ENCODE results near the gene TMEM121.

The TMEM121 gene

DNA sequence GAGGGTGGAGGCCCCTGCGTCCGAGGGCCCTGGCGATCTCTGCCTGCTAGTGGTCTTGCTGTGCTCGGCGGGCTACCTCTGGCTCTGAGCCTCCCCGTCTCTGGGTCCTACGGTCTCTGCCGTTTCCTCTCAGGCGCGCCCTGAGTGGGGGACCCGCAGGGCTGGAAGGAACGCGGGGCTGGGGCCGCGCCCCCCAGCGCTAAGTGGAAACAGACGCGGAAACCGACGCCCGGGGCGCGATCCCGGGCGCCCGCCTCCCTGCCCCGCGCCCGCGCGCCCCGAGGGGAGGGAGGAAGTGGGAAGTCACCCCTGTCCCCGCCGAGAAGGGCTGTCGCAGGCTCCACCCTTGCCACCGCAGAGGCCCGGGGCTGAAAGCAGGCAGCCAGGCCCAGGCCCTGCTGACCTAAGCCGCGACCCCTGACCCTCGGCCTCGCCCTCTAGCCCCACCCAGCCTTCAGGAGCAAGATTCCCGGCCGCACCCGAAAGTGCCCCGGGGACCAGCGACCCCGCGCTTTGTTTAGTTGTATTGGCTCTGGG lies 38.9 kb upstream of the TMEM121 start:
- peak; percentile 50 to 63 for DNase-seq

DNA sequence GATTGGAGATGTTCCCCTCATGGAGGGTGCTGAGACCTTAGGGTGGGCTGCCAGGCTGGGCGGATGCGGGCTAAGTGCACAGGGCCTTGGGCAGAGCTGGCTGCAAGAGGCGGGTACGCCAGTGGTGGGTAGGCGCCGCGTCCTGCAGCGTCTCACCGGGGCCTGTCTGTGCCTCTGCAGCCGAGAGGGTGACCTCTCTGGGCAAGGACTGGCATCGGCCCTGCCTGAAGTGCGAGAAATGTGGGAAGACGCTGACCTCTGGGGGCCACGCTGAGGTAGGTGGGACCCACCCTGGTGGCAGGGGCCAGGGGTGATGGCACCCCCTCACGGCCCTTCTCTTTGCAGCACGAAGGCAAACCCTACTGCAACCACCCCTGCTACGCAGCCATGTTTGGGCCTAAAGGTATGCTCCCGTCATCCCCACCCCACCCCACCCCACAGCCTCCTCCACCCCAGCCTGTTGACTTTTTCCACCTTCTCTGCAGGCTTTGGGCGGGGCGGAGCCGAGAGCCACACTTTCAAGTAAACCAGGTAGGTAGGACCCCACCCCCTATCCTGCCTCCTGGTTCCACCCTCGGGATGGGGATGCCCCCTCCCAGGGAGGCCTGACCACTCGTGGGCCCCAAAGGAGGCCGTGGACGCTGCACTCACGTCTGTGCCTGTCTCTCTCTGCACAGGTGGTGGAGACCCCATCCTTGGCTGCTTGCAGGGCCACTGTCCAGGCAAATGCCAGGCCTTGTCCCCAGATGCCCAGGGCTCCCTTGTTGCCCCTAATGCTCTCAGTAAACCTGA lies 38.2 kb upstream of the TMEM121 start:
- no peak for DNase-seq

DNA sequence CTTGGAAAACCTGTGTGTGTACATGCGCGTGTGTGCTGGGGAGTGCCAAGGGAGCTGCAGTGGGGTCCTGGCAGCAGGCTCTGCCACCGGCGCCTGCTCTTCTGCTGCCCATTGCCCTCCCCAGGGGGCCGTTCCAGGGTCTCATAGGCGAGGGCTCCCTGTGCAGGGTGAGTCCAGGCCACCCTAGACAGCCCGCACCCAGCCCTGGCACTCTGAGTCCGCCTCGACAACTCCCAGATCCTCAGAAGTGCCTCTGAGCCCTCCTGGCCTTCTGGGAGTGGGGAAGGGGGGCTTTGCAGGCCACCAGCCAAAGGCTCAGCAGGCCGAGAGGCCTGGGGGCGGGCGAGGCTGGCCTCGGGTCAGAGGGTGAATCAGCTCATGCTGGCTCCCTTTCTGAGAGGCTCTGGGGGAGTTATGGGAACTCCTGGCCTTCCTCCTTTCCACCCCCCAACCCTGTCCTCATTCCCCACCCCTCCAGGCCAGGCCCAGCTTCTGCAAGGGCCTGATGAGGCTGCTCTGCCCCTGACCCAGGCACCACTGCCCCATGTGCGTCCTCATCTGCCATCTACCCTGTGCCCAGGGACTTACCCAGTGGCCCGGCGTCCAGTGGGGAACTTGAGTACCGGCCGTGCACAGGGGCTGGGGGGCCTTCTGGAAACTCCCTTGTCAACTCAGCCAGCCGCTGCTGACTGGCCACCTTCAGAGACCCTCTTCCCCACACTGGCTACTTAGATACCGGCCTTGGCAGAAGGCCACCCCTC lies 37.4 kb upstream of the TMEM121 start:
- no peak for DNase-seq

DNA sequence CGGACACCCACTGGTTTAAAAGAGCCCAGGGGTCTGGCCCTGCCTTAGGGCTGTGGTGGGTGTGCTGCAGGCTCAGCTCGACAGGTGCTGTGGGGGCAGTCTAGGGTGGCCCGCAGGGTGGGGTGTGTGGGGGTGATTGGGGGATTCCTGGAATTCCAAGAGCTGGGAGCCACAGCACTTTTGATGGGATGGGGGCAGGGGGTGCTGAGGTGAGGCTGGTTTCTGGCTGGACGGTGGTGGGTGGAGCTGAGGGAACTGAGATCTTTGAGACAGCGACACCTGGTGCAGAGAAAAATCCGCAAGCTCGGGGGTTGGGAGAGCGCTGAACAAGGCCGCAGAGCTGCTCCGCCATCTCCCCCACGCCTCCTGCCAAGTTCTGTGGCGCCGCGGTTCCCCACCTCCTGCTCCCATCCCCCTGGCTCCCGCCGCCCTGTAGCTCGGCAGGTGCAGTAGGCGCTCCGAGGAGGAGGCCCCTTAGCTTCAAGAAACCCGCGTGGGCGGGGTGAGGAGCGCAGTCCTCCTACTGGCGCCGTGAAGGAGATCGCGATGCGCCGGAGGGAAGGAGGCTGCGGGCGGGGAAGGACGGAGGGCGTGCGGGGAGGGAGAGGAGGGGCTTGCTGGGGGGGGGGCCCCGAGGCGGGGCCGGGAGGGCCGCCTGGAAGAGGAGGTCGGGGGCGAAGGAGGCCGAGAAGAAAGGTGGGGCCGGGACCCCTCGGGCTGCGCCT lies 36.7 kb upstream of the TMEM121 start:
- DNase-seq: peak; percentile 84 to 87

DNA sequence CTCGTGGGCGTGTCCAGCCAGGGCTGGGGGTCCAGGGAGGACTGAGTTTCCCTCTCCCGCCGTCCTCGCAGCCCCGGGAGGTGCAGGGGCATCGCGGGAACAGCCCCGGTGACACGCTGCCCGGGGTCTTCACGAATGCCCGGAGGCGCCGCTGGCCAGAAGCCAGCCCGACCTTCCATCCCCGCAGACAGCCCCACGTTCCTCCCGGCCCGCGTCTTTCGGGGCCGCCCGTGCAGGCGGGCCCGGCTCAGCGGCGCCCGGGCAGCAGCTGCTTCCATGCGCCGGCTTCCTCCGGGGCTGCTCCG lies 36.2 kb upstream of the TMEM121 start:
- no peak for DNase-seq

DNA sequence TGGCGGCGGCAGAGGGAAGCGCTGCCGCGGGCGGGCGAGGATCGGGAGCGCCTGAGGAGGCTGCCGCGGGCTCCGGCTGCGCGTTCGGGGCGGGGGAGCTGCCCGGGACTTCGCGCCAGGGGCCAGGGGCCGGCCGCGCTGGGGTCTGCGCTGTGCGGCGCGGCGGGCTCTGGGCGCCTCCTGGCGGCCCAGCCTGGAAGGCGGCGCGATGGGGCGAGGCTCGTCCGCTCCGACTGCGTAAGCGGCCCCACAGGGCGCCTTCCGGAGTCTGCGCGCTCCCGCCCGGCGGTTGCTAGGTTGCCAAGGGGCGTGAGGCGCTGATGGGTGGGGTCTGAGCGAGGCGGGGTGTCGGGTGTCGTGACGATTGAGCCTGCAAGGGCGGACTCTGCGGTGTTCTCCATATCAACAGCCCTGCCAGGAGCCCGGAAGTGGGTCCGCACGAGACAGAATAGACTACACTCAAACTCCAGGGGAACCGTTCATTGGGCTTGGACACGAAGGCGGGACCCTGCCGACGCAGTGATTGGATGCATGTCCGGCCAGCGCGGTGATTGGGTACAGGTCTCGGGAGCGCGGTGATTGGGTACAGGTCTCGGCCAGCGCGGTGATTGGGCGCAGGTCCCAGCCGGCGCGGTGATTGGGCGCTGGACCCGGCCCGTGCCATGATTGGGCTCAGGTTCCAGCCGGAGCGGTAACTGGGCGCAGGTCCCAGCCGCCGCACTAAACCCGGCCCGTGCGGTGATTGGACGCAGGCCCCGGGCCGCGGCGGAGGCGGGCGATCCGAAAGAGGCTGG lies 35.6 kb upstream of the TMEM121 start, which contains the start of gene TEDC1:
TSS of gene TEDC1 (plus strand) at position 675 of the 794 bp plus-strand sequence. CDS start 130 bp downstream, outside the sequence.
- peak; percentile 97 to 99 for DNase-seq

DNA sequence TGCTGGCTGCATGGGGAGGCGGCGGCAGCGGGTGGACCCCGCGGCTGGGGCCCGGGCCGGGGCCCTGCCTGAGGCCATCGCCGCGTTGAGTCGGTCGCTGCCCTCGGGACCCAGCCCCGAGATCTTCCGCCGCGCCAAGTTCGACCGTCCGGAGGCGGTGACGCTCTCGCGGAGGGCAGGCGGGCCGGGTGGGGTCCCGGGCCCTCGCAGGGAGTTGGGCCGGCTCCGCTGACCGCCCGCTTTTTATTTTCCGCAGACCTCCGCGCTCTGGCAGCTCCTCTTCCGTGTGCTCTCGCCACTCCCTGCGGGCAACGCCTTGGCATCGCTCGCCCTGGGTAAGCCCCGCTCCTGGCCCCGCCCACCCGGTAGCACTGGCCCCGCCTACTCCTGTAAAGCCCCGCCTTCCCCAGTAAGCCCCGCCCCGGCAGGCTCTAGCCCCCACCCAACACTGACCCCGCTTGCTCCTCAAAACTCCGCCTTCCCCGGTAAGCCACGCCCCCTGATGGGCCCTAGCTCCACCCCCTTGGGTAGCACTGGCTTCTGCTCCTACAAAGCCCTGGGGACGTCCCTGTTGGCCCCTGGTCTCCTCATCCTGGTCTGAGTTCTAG lies 34.9 kb upstream of the TMEM121 start:
- peak; percentile 80 for DNase-seq

DNA sequence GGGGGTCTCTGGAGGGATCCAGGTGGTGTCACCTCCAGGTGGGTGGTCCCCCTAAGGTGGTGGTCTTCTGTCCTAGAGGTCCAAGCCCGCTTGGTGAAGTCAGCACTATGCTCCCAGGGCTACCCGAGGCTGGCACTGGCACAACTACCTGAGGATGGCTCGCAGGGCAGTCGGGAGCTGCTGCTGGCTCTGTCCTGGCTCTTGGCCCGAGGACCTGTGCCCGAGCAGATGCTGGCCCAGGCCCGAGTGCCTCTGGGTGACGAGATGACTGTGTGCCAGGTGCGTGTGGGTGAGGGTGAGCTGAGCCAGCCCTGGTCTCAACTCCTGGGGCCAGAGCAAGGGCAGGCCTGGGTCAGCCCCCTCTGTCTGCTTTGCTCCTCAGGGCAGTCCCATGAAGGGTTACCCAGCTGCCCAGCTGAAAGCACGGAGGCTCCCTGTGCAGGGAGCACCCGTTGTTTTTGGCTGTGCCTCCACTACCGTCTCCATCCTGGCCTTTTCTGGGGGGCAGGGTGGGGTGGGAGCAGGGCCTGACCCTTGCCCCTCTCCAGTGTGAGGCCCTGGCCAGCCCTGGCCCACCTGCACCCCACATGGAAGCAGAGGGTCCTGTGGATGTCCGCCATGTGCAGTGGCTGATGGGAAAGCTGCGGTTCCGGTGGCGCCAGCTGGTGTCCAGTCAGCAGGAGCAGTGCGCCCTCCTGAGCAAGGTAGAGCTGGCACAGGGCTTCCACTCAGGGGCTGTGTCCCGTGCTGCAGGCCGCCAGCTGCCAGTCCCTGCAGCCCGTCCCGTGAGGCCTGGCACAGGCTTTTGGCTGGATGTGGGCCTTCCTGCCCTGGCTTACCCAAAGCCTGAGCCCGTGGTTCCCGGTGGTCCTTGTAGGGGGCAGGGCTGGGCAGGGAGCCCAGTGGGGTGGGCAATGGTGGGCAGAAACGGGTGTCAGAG lies 34.1 kb upstream of the TMEM121 start:
- DNase-seq: peak in 1 of 2 donors; percentile 8

DNA sequence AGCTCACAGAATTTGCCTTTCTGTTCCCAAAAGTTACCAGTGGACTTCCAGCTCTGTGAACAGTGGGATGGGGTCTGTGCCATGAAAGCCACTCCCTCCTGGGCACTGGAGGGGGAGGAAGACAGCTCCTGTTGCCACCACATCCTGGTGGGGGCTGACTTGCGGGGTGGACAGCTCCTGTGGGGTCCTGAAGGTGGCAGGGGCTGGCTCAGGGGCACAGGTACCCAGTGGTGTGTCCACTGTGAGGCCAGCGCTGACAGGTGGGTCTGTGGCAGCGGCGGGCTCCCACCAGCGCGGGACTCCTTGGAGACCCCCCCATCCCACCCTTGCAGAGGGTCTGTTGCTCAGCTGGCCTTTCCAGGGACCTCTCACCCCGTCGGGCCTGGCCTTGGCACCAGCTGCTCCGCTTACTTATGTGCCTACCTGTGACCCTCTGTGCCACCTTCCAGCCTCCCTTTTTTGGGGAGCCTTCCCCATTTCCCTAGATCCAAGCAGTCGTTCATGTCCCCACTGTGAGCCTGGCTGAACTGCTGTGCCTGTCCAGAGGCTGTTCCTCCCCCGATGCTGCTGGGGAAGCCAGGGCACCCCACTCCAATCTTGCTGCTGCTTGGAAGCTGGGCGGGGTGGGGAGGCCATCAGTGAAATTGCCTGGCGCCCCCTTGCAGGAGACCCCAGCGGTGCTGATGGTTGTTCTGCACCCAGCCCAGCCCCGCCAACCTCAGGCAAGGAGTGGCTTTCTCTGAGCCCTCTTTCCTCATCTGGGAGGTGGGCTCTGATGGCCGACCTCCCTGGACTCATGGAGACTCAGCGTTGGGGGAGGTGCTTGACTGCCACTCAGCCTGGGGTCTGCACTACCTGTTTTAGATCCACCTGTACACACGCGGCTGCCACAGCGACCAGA lies 33.2 kb upstream of the TMEM121 start:
- no peak for DNase-seq

DNA sequence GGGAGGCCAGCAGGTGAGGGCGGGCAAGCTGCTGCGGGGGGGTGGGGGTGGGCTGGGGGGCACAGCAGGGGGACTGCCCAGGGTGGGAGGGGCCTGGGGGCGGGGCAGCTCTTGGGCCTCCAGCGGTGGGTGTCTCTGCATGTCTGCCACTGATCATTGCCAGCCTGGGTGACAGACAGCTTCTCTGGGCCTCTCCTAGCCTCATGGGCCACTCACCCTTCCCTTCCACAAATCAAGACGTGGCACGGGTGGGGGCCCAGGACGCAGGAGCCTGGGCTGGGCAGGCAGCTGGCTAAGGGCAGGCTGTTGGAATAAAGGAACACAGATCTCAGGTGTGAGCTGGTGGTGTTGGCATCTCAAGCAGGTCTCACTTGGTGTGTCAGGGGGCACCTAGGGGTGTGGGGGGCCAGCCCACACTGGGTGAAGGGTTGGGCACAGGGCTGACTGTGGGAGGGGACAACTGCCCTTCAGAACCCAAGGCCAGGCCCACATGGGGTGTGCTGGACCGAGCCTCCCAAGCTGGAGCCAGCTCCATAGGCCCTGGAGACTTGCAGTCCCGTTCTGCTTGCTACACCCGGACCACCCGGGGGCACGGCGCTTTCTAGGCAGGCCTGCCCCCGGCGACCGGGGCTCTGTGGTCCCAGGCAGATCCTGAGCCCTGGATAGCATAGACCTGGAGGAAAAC lies 32.3 kb upstream of the TMEM121 start:
- DNase-seq: no peak

DNA sequence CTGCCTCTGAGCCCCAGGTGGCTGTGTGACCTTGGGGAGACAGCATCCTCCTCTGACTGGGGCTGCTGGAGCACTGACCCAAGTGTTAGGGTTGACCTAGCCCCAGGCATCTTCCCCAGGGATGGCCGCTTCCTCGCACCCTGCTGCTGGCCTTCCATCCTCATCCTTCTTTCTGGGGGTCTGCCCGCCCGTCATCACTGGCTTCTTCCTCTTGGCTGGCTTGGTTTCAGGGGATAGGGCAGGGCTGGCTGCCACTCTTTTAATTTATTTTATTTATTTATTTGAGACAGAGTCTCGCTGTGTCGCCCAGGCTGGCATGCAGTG lies 31.8 kb upstream of the TMEM121 start:
- no peak for DNase-seq

DNA sequence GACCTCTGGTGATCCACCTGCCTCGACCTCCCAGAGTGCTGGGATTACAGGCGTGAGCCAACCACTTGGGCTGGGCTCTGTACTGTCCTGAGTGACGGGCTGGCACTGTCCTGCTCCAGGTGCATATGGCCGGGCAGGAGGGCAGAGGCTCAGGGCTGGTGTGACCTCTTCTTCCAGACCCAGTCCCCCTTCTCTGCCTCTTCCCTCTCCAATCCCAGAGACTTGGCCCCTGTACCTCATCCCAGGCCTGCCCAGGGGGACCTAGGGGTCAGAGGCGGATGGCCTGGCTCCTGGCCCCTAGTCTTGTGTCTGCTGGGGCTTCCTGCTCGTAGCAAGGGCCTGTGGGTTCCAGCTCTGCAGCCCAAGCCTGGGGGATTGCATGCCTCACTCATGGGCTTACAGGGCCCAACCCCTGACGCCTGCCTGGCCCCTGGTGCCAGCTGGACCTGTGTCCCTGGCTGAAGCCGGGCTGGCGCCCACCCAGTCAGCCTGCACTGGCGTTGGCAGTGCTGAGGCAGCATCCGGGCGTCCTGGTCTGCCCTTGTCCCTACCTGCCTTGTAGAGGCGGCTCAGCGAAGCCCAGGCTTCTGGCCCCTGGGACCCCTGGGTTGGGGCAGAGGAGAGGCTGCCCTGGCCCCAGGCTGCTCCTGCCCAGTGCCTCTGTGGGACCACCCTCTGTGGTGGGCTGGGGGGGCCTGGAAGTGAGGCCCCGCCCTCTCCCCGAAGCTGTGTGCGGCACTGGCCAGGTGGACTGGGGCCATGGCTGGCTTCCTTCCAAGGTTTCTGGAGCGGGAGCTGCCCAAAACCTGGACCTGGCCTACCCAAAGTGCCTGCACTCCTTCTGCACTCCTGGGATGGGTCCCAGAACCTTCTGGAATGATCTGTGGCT lies 31.0 kb upstream of the TMEM121 start:
- peak in 1 of 2 donors; percentile 4 for DNase-seq

DNA sequence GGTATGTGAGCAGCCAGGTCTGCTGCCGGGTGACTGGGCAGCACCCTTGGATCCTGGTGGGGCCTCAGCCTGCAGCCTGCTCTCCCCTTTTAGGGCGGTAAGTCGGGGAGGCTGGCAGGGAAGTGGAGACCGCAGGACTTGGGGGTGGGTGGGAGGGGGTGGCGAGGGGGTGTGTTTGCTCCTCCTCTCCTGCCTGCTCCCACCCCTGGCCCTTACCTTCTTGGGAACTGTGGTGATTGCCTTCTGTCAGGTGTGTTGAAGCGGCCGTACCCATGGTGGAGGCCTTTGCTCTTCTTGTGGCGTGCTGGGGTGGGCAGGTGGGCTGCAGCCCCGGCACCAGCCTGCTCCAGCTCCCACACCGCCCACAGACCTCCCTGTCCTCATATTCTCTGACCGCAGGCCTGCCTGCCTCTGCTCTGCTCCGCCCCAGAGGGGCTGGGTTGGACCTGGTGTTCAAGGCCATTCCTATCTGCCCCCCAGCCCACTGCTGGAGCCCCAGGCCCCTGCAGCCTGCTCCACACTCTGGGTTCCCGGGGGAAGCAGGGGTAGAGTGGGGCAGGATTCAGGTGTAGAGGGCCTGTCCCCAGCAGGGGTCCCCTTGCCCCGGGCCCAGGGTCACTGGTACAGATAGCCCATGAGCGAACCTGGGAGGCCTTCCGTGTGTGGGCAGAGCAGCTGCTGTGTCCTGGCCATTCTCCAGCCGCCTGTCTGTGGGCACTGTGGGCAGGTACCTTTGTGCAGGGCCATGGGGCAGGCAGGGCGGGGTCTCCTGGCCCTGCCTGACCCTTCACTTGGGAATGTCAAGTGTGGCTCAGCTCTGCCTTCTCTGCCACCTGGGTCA lies 30.2 kb upstream of the TMEM121 start:
- DNase-seq: no peak

DNA sequence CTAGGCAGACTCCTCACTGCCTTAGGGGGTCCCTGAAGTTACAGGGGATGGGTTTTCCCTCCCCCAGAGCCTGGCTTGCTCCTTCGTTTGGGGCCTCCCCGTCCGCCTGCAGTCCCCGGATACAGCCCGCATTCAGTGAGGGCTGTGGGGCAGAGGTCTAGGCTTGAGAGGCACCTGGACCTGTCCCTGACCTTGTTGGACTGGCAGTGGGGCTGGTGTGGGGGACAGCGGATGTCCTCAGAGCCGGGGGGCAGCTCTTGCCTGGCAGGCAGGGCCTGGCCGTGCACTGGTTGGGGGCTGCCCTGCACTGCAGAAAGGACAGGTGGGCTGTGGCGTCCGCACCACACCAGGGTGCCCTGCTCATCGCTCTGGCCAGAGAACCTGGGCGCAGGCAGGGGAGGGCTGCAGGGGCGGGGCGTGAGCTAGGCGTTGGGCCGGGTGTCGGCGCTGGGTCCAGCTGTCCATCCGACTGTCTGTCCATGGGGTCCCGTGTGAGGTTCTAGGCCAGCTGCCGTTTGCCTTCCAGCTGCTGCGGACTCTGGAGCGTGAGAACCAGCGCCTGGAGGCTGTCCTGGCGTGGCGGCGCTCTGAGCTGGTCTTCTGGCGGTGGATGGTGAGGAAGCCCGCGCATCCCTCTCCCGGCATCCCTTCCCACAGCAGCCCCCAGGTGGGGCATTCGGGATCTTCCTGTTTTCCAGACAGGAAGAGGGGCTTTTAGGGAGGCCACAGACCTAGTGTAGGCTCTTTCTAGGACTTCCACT lies 29.4 kb upstream of the TMEM121 start:
- DNase-seq: no peak

DNA sequence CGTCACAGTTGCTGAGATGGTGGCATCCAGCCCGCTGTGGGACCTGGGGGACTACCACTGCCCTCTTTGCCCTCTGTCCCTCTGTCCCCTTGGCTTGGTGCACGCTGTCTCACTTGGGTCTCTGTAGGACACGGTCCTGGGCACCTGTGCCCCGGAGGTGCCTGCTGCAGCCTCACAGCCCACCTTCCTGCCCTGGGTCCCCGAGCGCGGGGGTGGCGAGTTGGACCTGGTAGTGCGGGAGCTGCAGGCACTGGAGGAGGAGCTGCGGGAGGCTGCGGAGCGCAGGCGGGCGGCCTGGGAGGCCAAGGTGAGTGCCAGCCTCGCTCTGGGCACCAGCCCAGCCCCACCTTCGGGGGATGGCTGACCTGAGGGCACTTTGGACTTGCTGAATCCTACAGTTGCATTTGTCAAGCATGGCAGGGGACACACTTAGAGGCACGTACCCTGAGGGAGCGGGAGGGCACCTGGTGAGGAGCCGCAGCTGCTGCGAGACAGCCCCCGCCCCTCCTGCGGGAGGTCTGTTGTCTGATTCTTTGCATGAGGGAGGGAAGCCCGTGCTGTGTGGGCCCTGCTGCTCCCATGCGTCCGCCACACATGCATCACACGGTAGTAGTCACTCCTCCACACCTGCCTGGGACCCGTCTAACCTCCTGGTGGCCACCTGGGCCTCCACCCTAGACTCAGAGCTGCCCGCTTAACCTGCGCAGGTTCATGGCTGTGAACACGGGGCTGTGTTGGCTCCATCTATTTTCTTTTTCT lies 28.5 kb upstream of the TMEM121 start:
- DNase-seq: no peak

Measured in activated CD4-positive, alpha-beta T cell treated with anti-CD3 and anti-CD28 coated beads for 4 hours (primary cell).